GM12878 (cell line): ENCODE measurements around the gene C1QTNF12. TPM values are rescaled to one million over a fixed set of nuclear protein-coding genes. Genes with fewer than 3 reads are reported as not detected.

Experiments
- ATAC-seq: fragments of 200-7000 bp; cut with Tn5 transposase; 3 replicates; pipeline ENCODE4 v1.9.1; 2020; ENCODE audit warnings: mild to moderate bottlenecking, moderate library complexity
- BruUV-seq: library from RNA; stranded (reverse); fragments of 400-500 nt; replicated peaks from 2 replicates; lab custom pipeline; 2021; lab: Mats Ljungman, UMichigan
- CTCF ChIA-PET: fragments of 300-600 bp; sonication (Branson Sonifier 250); formaldehyde crosslinking; extraction: SDS; loops from one replicate; lab custom pipeline; 2021; ENCODE audit warnings: inconsistent platforms; lab: Yijun Ruan, JAX
- POLR2A ChIA-PET: fragments of 350-600 bp; formaldehyde crosslinking; extraction: SDS; loops from one replicate; lab custom pipeline; 2021; ENCODE audit warnings: inconsistent platforms; lab: Charles Lee
- RAD21 ChIA-PET: fragments of 300-600 bp; sonication (Branson Sonifier 250); formaldehyde crosslinking; loops from one replicate; lab custom pipeline; 2023; ENCODE audit warnings: antibody characterized with exemption; ENCODE audit not compliant: unreplicated experiment; lab: Charles Lee
- SMC1A ChIA-PET: fragments of 300-600 bp; sonication (Branson Sonifier 250); formaldehyde crosslinking; loops from one replicate; lab custom pipeline; 2023; ENCODE audit not compliant: unreplicated experiment, uncharacterized antibody; lab: Charles Lee
- DNase-seq: peaks from one replicate; pipeline ENCODE4 v3.0.0-alpha.2; 2011; ENCODE audit warnings: low read depth, low spot score
- FAIRE-seq: peaks from 3 replicates; lab custom pipeline; 2011; peaks lifted over from hg19 to GRCh38; lab: Jason Lieb, UNC
- H2AFZ ChIP-seq: 2 replicates; pipeline ENCODE4 v1.6.0; 2011; ENCODE audit warnings: low read depth, low read length, control low read depth; ENCODE audit not compliant: control insufficient read depth
- H3K27ac ChIP-seq: 2 replicates; pipeline ENCODE4 v1.5.1; 2011; ENCODE audit warnings: control low read depth; ENCODE audit not compliant: control insufficient read depth, insufficient read depth
- H3K27me3 ChIP-seq, 2 experiments: replicated peaks in 1 of 2; 2 replicates each; pipeline versions ENCODE4 v1.6.0 to v1.6.1; 2011; ENCODE audit warnings: low read length in 1 of 2; ENCODE audit not compliant: control insufficient read depth in 2 of 2, insufficient read depth in 2 of 2
- H3K36me3 ChIP-seq, 2 experiments: 2 replicates each; pipeline ENCODE4 v1.5.1; 2011; ENCODE audit warnings: low read length in 1 of 2; ENCODE audit not compliant: control insufficient read depth in 2 of 2, insufficient read depth in 2 of 2
- H3K4me1 ChIP-seq: 2 replicates; pipeline ENCODE4 v1.6.1; 2011; ENCODE audit warnings: mild to moderate bottlenecking, low read length, moderate library complexity, mixed read lengths; ENCODE audit not compliant: control insufficient read depth, insufficient read depth
- H3K4me2 ChIP-seq: 2 replicates; pipeline ENCODE4 v1.6.0; 2011; ENCODE audit warnings: control low read depth; ENCODE audit not compliant: control insufficient read depth, insufficient read depth
- H3K4me3 ChIP-seq: fragments of 200-600 bp; sonication (generic); 2 replicates; pipeline ENCODE4 v1.5.1; 2016
- H3K79me2 ChIP-seq: 2 replicates; pipeline ENCODE4 v1.6.0; 2011; ENCODE audit warnings: low read length; ENCODE audit not compliant: control insufficient read depth, insufficient read depth
- H3K9ac ChIP-seq: 2 replicates; pipeline ENCODE4 v1.8.0; 2011; ENCODE audit warnings: low read length, control low read depth, mixed read lengths; ENCODE audit not compliant: control insufficient read depth, insufficient read depth
- H3K9me3 ChIP-seq: replicated peaks from 3 replicates; pipeline ENCODE4 v1.5.1; 2011; ENCODE audit warnings: mild to moderate bottlenecking, low read length; ENCODE audit not compliant: control insufficient read depth, insufficient read depth
- H4K20me1 ChIP-seq: 2 replicates; pipeline ENCODE4 v1.6.0; 2011; ENCODE audit not compliant: control insufficient read depth, insufficient read depth
- ATF3 ChIP-seq: IDR thresholded peaks from 2 replicates; pipeline ENCODE4 v1.6.1; 2011; ENCODE audit warnings: low read depth, mild to moderate bottlenecking, low read length, moderate library complexity, borderline replicate concordance; ENCODE audit errors: extremely low read depth
- FOS ChIP-seq: IDR thresholded peaks from 3 replicates; pipeline ENCODE4 v1.6.1; 2011; ENCODE audit warnings: borderline replicate concordance; ENCODE audit not compliant: insufficient read length; ENCODE audit errors: extremely low read depth
- NR2C1 ChIP-seq: fragments of 450-650 bp; IDR thresholded peaks from 2 replicates; pipeline ENCODE4 v1.6.1; 2017; ENCODE audit warnings: antibody characterized with exemption, mild to moderate bottlenecking, moderate library complexity
- RFX5 ChIP-seq: IDR thresholded peaks from 2 replicates; pipeline ENCODE4 v1.6.1; 2011; ENCODE audit warnings: low read depth, low read length, improper control_type of control experiment
- SREBF1 ChIP-seq: IDR thresholded peaks from 2 replicates; pipeline ENCODE4 v1.6.1; 2012; ENCODE audit warnings: mild to moderate bottlenecking, low read length
- ZBTB11 ChIP-seq: fragments of 450-650 bp; formaldehyde crosslinking; IDR thresholded peaks from 2 replicates; pipeline ENCODE4 v1.5.0; 2022; ENCODE audit warnings: mild to moderate bottlenecking, missing genetic modification characterization
- ZBTB33 ChIP-seq: fragments of 450-650 bp; IDR thresholded peaks from 2 replicates; pipeline ENCODE4 v1.6.1; 2017; ENCODE audit warnings: mild to moderate bottlenecking
- WGBS: methylation state at CpG from one replicate; pipeline ENCODE4 v1.1.6; 2016; ENCODE audit warnings: low lambda C conversion rate; ENCODE audit not compliant: insufficient replicate concordance, insufficient coverage; ENCODE audit errors: missing lambda C conversion rate; 5-methylcytosine and 5-hydroxymethylcytosine counted together
- in situ Hi-C: fragments of 300-500 bp; cut with MboI; formaldehyde crosslinking; loops from 9 replicates; pipeline ENCODE4 v1.14.3; 2018; ENCODE audit warnings: mixed read lengths
- intact Hi-C: fragments of 100-400 bp; cut with micrococcal nuclease; formaldehyde crosslinking; loops from one replicate; pipeline ENCODE4 v1.14.2; 2022; ENCODE audit not compliant: unreplicated experiment
- polyA plus RNA-seq, 11 experiments: library from polyadenylated mRNA; depleted of rRNA in 4 of 11; unstranded in 6 of 11; stranded (reverse) in 5 of 11; fragments of >200 nt; fragmentation: Nextera tagmentation in 4 of 11; fragmentation: Illumina TruSeq in 1 of 11; extraction: Ambion mirVana in 4 of 11; extraction: Trizol in 1 of 11; gene quantifications; 1 replicate in 1 of 11; 2 replicates in 10 of 11; pipeline versions ENCODE4 v1.2.1 to v1.2.3, GENCODE V29; 2011 to 2016; ENCODE audit warnings: inconsistent platforms in 2 of 11, missing spikeins in 2 of 11, low read depth in 1 of 11
- total RNA-seq, 4 experiments: library from RNA; depleted of rRNA in 3 of 4; stranded (reverse); fragments of >200 nt in 3 of 4; fragmentation: Illumina TruSeq in 1 of 4; extraction: Trizol in 1 of 4; gene quantifications; 2 replicates each; pipeline versions ENCODE4 v1.2.1 to v1.2.3, GENCODE V29; 2013 to 2021

C1QTNF12 gene
- total and polyA plus RNA-seq, 10 of the 15 experiments (the other 5 are each of a cell fraction or from before 2014, with no cell fraction given), result 0.17 to 1.0 (median 0.31) TPM; not detected in 5

- intact Hi-C loops (no loop called here), in situ Hi-C loops (no loop called here)
- BruUV-seq, result no TSS peak
- H3K27ac ChIP-seq, result no peak overlapping the region
- peaks cover 1 to 2% of the 10 kb centered on the region in 2 experiments; a peak in 3 of 4 replicates for H3K27me3 ChIP-seq
- ChIA-PET CTCF (no interaction called here), RAD21 (no interaction called here), POLR2A (no interaction called here), SMC1A (no interaction called here)
- H2AFZ ChIP-seq, result no peak overlapping the region
- H3K9ac ChIP-seq, result no peak overlapping the region
- no peaks in the 10 kb centered on the region for H3K9me3 ChIP-seq
- H3K36me3 ChIP-seq, result no peaks in the 10 kb centered on the region
- no peak for ATAC-seq
- no peaks in the 10 kb centered on the region for H3K4me1 ChIP-seq
- no peak for FAIRE-seq
- no peaks in the 10 kb centered on the region for H4K20me1 ChIP-seq
- H3K79me2 ChIP-seq, result no peaks in the 10 kb centered on the region
- no peak overlapping the region for H3K4me2 ChIP-seq
- no peak for TF ChIP-seq NR2C1
- no peak for TF ChIP-seq ZBTB11 (CRISPR knock-in tag)
- no peak for TF ChIP-seq ZBTB33
- TF ChIP-seq RFX5, result no peak
- TF ChIP-seq SREBF1, result no peak
- no peak for TF ChIP-seq ATF3
- no peak for TF ChIP-seq FOS
- TF ChIP-seq, all 136 proteins: peak for 0
- DNase-seq, result no peak
- no peak overlapping the region for H3K4me3 ChIP-seq
- 56% methylated on average over 35 of the region's 41 CpGs for WGBS
Measured at GRCh38 chr1:1242461-1243265, 3.9 kb downstream of the C1QTNF12 start.
